B cell (primary cell): ENCODE data around the gene KLHL28. TPM values are rescaled to one million over a fixed set of nuclear protein-coding genes. Genes with fewer than 3 reads are reported as not detected.

Experiments
- ATAC-seq: fragments of 200-7000 bp; cut with Tn5 transposase; one replicate; pipeline ENCODE4 v1.10.0; 2021; ENCODE audit warnings: low read depth, mild to moderate bottlenecking, moderate number of reproducible peaks, moderate library complexity
- CTCF ChIA-PET: fragments of 350-600 bp; sonication (Branson Sonifier 250); formaldehyde crosslinking; loops from one replicate; lab custom pipeline; 2021; ENCODE audit warnings: antibody characterized with exemption, inconsistent platforms; lab: Charles Lee
- POLR2A ChIA-PET: fragments of 350-600 bp; sonication (Branson Sonifier 250); formaldehyde crosslinking; loops from one replicate; lab custom pipeline; 2021; ENCODE audit warnings: antibody characterized with exemption; lab: Charles Lee
- DNase-seq: peaks from one replicate; pipeline ENCODE4 v3.0.0; 2013
- H2AFZ ChIP-seq: 2 replicates; pipeline ENCODE4 v1.6.1; 2012; ENCODE audit warnings: mild to moderate bottlenecking, low read depth, low read length; ENCODE audit not compliant: insufficient read depth, poor library complexity, severe bottlenecking
- H3K27ac ChIP-seq, 2 donors: 1 replicate in 1 of 2; 2 replicates in 1 of 2; pipeline ENCODE4 v1.5.1; 2012 to 2013; ENCODE audit warnings: low read length in 2 of 2, mild to moderate bottlenecking in 2 of 2, moderate library complexity in 1 of 2
- H3K27me3 ChIP-seq, 4 experiments: fragments of 200-600 bp in 1 of 4; sonication (generic) in 1 of 4; replicated peaks in 1 of 4; 1 replicate in 2 of 4; 2 replicates in 2 of 4; pipeline versions ENCODE4 v1.6.1 to v1.7.0; 2013 to 2016; ENCODE audit warnings: low read length in 3 of 4, mild to moderate bottlenecking in 2 of 4, mixed read lengths in 1 of 4, moderate library complexity in 1 of 4; ENCODE audit not compliant: insufficient read depth in 4 of 4, control insufficient read depth in 3 of 4; ENCODE audit errors: control extremely low read depth in 1 of 4
- H3K36me3 ChIP-seq, 2 experiments: replicated peaks in 1 of 2; 1 replicate in 1 of 2; 2 replicates in 1 of 2; pipeline versions ENCODE4 v1.6.1 to v1.7.1; 2013; ENCODE audit warnings: low read length in 1 of 2; ENCODE audit not compliant: insufficient read depth in 2 of 2, control insufficient read depth in 1 of 2; ENCODE audit errors: control extremely low read depth in 1 of 2, extremely low read depth in 1 of 2
- H3K4me1 ChIP-seq, 2 donors: fragments of 200-600 bp in 1 of 2; sonication (generic) in 1 of 2; 1 replicate in 1 of 2; 2 replicates in 1 of 2; pipeline versions ENCODE4 v1.5.1 to v1.6.1; 2013 to 2017; ENCODE audit warnings: low read length in 2 of 2; ENCODE audit not compliant: control insufficient read depth in 2 of 2, insufficient read depth in 2 of 2
- H3K4me2 ChIP-seq: replicated peaks from 2 replicates; pipeline ENCODE3; 2012; ENCODE audit warnings: mild to moderate bottlenecking, low read depth, low read length; ENCODE audit not compliant: poor library complexity, severe bottlenecking
- H3K4me3 ChIP-seq, 5 experiments: fragments of 200-600 bp in 1 of 5; sonication (generic) in 1 of 5; 1 replicate in 3 of 5; 2 replicates in 2 of 5; pipeline versions ENCODE4 v1.5.1 to v1.7.0; 2011 to 2016; ENCODE audit warnings: low read length in 4 of 5, mild to moderate bottlenecking in 4 of 5, low read depth in 2 of 5, control low read depth in 1 of 5, moderate library complexity in 1 of 5; ENCODE audit not compliant: insufficient read depth in 1 of 5; ENCODE audit errors: control extremely low read depth in 1 of 5, extremely low read depth in 1 of 5
- H3K79me2 ChIP-seq: fragments of 200-600 bp; sonication (generic); one replicate; pipeline ENCODE4 v1.6.0; 2016; ENCODE audit warnings: low read length; ENCODE audit not compliant: control insufficient read depth, insufficient read depth
- H3K9ac ChIP-seq: fragments of 200-600 bp; sonication (generic); 2 replicates; pipeline ENCODE4 v1.6.1; 2017; ENCODE audit warnings: mild to moderate bottlenecking, low read length, moderate library complexity
- H3K9me3 ChIP-seq, 3 donors: one replicate each; pipeline versions ENCODE4 v1.6.1 to v1.7.1; 2013; ENCODE audit warnings: low read length in 2 of 3; ENCODE audit not compliant: control insufficient read depth in 2 of 3, insufficient read depth in 1 of 3; ENCODE audit errors: control extremely low read depth in 1 of 3
- H4K20me1 ChIP-seq: 2 replicates; pipeline ENCODE4 v1.6.0; 2012; ENCODE audit warnings: mild to moderate bottlenecking, low read length; ENCODE audit not compliant: insufficient read depth, control insufficient read depth, poor library complexity, severe bottlenecking
- H3K27ac Mint-ChIP-seq: one replicate; pipeline ENCODE4 v1.8.0; 2021; ENCODE audit warnings: mixed read lengths
- H3K27me3 Mint-ChIP-seq: one replicate; pipeline ENCODE4 v1.8.0; 2021; ENCODE audit warnings: mixed read lengths
- H3K4me1 Mint-ChIP-seq: one replicate; pipeline ENCODE4 v1.8.0; 2021; ENCODE audit warnings: mixed read lengths
- H3K4me3 Mint-ChIP-seq: one replicate; pipeline ENCODE4 v1.8.0; 2021; ENCODE audit warnings: mixed read lengths
- H3K9me3 Mint-ChIP-seq: one replicate; pipeline ENCODE4 v1.8.0; 2022; ENCODE audit warnings: mixed read lengths; ENCODE audit not compliant: insufficient read depth
- EZH2 ChIP-seq: IDR thresholded peaks from 2 replicates; pipeline ENCODE4 v1.6.1; 2012; ENCODE audit warnings: borderline replicate concordance, low read depth, mild to moderate bottlenecking, moderate library complexity, low read length; ENCODE audit not compliant: insufficient read depth, poor library complexity, severe bottlenecking
- WGBS: methylation state at CpG from one replicate; pipeline ENCODE4 v1.1.5; 2013; ENCODE audit warnings: missing lambda C conversion rate; ENCODE audit not compliant: insufficient coverage; 5-methylcytosine and 5-hydroxymethylcytosine counted together
- intact Hi-C: fragments of 100-400 bp; cut with micrococcal nuclease; formaldehyde crosslinking; loops from one replicate; pipeline ENCODE4 v1.10.0; 2022
- polyA plus RNA-seq: library from polyadenylated mRNA; depleted of rRNA; stranded (reverse); fragments of >200 nt; gene quantifications from 2 replicates; pipeline ENCODE4 v1.2.3, GENCODE V29; 2012
- total RNA-seq, 2 donors: library from RNA; stranded (reverse); fragments of 120-200 nt in 1 of 2; gene quantifications; 1 replicate in 1 of 2; 2 replicates in 1 of 2; pipeline versions ENCODE4 v1.2.3 to v1.2.4, GENCODE V29; 2013 to 2022
- TF ChIP-seq, protein P1 (sequence below): fragments of 200-600 bp; IDR thresholded peaks from one replicate; pipeline ENCODE4 v1.8.0; 2022; ENCODE audit warnings: antibody characterized with exemption, mild to moderate bottlenecking

KLHL28 gene
- total and polyA plus RNA-seq, 2 donors (not counting 1 experiment from before 2014, with no cell fraction given): 8.9 to 33.5 TPM

DNA sequence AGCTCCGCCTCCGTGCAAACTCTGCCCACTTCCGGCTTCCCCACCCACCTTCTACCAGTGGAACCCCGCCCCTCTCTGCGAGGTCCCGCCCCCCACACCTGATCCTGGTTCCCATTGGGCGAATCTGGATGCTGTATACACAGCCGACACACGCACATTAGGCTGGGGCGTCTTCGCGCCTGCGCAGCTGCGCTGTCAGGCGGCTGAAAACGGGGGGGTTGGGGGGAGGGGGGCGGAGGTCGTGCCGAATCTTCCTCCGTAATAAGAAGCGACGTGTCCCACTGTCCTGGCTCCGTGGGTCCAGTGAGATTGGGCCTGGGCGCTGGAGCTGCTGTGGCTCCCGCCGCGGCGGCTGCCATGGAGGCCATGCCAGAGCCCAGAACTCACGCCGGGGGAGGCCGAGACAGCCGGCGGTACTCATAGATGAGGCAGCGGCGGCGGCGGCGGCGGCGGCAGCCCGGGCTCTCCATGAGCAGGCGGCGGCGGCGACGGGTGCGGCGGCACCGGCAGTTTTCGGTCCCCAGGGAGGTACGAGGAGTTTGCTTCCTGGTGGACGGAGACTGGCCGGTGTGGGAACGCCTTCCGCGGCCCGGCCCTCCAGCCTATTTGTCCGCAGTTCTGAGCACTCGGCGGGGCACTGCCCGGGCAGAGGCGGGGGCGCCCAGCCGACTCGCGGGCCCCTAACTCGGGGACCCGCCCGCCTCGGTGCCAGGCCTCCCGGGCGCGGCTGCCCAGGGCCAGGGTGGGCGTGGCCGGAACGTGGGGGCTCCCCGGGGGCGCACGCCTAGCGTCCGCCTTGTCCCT lies 64.5 kb downstream of the KLHL28 start:
- Histone ChIP-seq H3K4me2 (peak overlapping the region; percentile 89), H3K9me3 (no peaks in the 10 kb centered on the region), H3K4me3 (peak overlapping the region; percentile 45 to 87 (median 80)), H3K27me3 (no peaks in the 10 kb centered on the region), H3K27ac (peak overlapping the region; percentile 87 to 96), H3K36me3 (no peaks in the 10 kb centered on the region), H3K9ac (peak overlapping the region; percentile 94), H3K79me2 (peaks cover 8% of the 10 kb centered on the region), H3K4me1 (peaks cover 10 to 11% of the 10 kb centered on the region in 2 donors), H2AFZ (peak overlapping the region; percentile 86), H4K20me1 (no peaks in the 10 kb centered on the region)
- DNase-seq (peak; percentile 97), ATAC-seq (peak; percentile 96)
- H3K27me3 Mint-ChIP-seq: no peaks in the 10 kb centered on the region
- peak overlapping the region; percentile 96 for H3K4me3 Mint-ChIP-seq
- under 1% methylated on average over 76 of the region's 81 CpGs for WGBS
- H3K27ac Mint-ChIP-seq: peak overlapping the region; percentile 98
- TF ChIP-seq, protein P1, sequence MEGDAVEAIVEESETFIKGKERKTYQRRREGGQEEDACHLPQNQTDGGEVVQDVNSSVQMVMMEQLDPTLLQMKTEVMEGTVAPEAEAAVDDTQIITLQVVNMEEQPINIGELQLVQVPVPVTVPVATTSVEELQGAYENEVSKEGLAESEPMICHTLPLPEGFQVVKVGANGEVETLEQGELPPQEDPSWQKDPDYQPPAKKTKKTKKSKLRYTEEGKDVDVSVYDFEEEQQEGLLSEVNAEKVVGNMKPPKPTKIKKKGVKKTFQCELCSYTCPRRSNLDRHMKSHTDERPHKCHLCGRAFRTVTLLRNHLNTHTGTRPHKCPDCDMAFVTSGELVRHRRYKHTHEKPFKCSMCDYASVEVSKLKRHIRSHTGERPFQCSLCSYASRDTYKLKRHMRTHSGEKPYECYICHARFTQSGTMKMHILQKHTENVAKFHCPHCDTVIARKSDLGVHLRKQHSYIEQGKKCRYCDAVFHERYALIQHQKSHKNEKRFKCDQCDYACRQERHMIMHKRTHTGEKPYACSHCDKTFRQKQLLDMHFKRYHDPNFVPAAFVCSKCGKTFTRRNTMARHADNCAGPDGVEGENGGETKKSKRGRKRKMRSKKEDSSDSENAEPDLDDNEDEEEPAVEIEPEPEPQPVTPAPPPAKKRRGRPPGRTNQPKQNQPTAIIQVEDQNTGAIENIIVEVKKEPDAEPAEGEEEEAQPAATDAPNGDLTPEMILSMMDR: no peak
- TF ChIP-seq EZH2: no peak
- peaks cover 14% of the 10 kb centered on the region for H3K4me1 Mint-ChIP-seq
- POLR2A ChIA-PET: interaction anchor here (0.6 to 2.1 kb wide), 5 partner anchors 11 to 373 kb away, joined by 3 to 18 read pairs (median 7); partner anchors contain the start of genes KLHL28, MIS18BP1 and TOGARAM1
- no peaks in the 10 kb centered on the region for H3K9me3 Mint-ChIP-seq
- CTCF ChIA-PET: interaction anchor here (0.9 to 1.3 kb wide), 5 partner anchors 16 to 356 kb away, joined by 3 to 5 read pairs (median 3); partner anchors contain the start of genes KLHL28 and TOGARAM1
- intact Hi-C loops: loop anchor here (1.0 kb wide), 4 partner anchors 65 to 356 kb away; partner anchors contain the start of genes FKBP3, MIS18BP1, PRPF39 and TOGARAM1
